ENCODE results near the gene CSTF1. TPM values are rescaled to one million over a fixed set of nuclear protein-coding genes. Genes with fewer than 3 reads are reported as not detected.
"Not testable (repeated sequence)": the region's sequence is repeated elsewhere in the genome, so short reads cannot be mapped to it uniquely, and the experiment has no call there.

Gene CSTF1
- total RNA-seq, 1 donor from 2014 or later: 36.8 TPM

DNA sequence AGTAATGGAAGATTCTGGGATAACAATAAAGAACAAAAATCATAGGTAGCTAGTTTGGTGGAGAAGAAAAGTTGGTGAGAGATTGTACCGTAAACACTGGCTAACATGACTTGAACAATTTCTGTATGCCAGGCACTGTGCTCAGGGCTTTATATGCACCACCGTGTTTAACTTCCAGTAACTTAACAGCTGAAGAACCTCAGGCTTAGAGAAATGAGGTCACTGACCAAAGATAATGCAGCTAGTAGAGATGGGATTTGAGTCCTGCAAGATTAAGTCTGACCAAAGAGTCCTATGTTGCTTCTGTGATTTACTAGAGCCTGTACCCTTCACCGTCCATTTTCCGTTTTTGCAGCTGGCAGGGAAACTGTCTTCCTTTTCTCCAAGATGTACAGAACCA lies 2.7 kb downstream of the CSTF1 start:
- Mint-ChIP-seq H3K4me1 (peaks cover 26% of the 10 kb centered on the region), H3K27ac (no peak overlapping the region), H3K9me3 (no peaks in the 10 kb centered on the region), H3K36me3 (peaks cover 31% of the 10 kb centered on the region), H3K4me3 (no peak overlapping the region), H3K27me3 (ENCODE audit: low read depth) (no peaks in the 10 kb centered on the region)
- DNase-seq (ENCODE audit: low spot score in 2 of 2, unreplicated experiment in 2 of 2): no peak
- TF ChIP-seq, protein P1, sequence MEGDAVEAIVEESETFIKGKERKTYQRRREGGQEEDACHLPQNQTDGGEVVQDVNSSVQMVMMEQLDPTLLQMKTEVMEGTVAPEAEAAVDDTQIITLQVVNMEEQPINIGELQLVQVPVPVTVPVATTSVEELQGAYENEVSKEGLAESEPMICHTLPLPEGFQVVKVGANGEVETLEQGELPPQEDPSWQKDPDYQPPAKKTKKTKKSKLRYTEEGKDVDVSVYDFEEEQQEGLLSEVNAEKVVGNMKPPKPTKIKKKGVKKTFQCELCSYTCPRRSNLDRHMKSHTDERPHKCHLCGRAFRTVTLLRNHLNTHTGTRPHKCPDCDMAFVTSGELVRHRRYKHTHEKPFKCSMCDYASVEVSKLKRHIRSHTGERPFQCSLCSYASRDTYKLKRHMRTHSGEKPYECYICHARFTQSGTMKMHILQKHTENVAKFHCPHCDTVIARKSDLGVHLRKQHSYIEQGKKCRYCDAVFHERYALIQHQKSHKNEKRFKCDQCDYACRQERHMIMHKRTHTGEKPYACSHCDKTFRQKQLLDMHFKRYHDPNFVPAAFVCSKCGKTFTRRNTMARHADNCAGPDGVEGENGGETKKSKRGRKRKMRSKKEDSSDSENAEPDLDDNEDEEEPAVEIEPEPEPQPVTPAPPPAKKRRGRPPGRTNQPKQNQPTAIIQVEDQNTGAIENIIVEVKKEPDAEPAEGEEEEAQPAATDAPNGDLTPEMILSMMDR (IDR thresholded peaks at IDR 0.05; ENCODE audit: unreplicated experiment): no peak

DNA sequence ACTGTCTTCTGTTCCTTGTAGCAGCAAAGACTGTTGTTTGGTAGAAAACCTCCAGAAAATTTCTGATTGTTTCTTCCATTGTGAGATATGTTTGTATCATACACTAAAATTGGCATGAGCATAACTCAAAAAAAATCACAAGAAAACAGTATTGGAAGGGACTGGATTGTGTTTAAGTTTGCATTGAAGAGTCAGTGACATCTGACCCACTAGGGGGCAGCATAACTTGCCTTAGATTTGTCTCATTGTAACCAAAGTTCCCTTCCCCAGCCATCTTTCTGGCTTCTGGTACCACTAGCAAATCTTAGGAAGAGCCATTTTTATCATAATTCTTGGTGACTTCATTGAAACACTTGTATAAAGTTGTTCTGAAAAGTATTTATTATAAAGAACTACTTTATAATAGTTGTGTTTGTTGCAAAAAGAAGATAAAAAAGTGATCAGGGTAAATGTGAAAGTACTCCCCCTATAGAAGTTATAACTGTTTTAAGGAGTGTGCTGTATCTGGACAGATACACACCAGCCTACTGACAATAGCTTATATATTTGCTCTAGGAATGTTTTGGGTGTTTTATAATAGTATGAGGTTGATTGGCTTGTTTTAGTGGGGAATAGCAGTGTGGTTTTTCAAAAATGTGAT lies 7.7 kb downstream of the CSTF1 start:
- Mint-ChIP-seq H3K36me3 (peaks cover 49% of the 10 kb centered on the region), H3K4me1 (peaks cover 3% of the 10 kb centered on the region), H3K27ac (no peak overlapping the region), H3K4me3 (no peak overlapping the region), H3K27me3 (ENCODE audit: low read depth) (no peaks in the 10 kb centered on the region), H3K9me3 (no peaks in the 10 kb centered on the region)
- no peak for DNase-seq (ENCODE audit: low spot score in 2 of 2, unreplicated experiment in 2 of 2)
- TF ChIP-seq, protein P1 (IDR thresholded peaks at IDR 0.05; ENCODE audit: unreplicated experiment): peak; percentile 88

DNA sequence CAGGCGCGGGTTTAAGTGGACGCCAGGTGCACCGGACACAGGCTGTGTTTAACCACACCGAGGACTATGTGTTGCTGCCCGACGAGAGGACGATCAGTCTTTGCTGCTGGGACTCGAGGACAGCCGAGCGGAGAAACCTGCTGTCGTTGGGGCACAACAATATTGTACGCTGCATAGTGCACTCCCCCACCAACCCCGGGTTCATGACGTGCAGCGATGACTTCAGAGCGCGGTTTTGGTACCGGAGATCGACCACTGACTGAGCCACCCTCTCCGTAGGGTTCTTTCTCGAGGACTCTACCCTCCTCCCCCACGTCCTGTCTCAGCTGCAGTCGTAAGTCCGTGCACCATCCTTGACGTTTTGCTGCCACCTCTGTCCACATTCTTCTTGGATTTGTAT lies 11.0 kb downstream of the CSTF1 start:
- Mint-ChIP-seq H3K36me3 (peaks cover 41% of the 10 kb centered on the region), H3K9me3 (no peaks in the 10 kb centered on the region), H3K27me3 (ENCODE audit: low read depth) (no peaks in the 10 kb centered on the region)

DNA sequence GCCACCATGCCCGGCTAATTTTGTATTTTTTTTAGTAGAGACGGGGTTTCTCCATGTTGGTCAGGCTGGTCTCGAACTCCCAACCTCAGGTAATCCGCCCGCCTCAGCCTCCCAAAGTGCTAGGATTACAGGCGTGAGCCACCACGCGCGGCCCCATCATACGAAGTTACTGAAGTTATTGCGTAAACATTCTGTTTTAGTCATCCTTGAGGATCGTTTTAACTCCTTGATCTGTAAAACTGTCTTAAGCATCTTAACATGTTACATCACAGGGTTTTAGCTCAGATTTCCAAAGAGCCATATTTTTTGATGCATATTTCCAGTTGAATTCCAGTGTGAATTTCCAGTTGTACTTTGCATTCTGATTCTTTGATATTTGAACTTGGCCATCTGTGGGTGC lies 12.9 kb downstream of the CSTF1 start:
- H3K4me1 Mint-ChIP-seq; H3K27ac Mint-ChIP-seq; H3K9me3 Mint-ChIP-seq; H3K4me3 Mint-ChIP-seq; DNase-seq (ENCODE audit: low spot score in 2 of 2, unreplicated experiment in 2 of 2); H3K27me3 Mint-ChIP-seq (ENCODE audit: low read depth): not testable (repeated sequence)
- H3K36me3 Mint-ChIP-seq: peaks cover 35% of the 10 kb centered on the region

More for the DNA sequence above, 11.0 kb downstream of the CSTF1 start:
- Mint-ChIP-seq H3K4me1 (peaks cover 3% of the 10 kb centered on the region), H3K4me3 (no peak overlapping the region), H3K27ac (no peak overlapping the region)
- TF ChIP-seq, protein P1 (IDR thresholded peaks at IDR 0.05; ENCODE audit: unreplicated experiment): no peak
- no peak for DNase-seq (ENCODE audit: low spot score in 2 of 2, unreplicated experiment in 2 of 2)

DNA sequence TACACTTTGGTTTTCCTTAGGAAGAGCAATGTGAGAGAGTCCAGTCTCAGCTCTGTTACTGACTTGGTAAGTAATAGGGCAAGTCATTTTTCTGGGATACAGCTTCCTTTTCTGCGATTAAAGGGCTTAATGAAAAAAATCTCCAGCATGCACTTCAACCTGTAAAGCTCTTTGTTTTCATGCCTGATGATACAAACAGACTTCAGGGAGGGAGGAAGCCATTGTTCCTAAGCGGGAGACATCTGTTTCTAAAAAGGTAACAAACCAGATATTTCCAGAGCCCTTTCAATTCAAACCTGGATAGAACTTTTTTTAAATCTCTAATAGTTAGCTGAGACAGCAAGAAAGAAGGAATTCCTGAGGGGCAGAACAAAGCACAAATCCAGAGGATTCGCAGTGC lies 14.5 kb downstream of the CSTF1 start:
- no peak overlapping the region for H3K27ac Mint-ChIP-seq
- no peaks in the 10 kb centered on the region for H3K9me3 Mint-ChIP-seq
- no peak for DNase-seq (ENCODE audit: low spot score in 2 of 2, unreplicated experiment in 2 of 2)
- H3K4me3 Mint-ChIP-seq: no peak overlapping the region
- no peaks in the 10 kb centered on the region for H3K4me1 Mint-ChIP-seq
- peaks cover 33% of the 10 kb centered on the region for H3K36me3 Mint-ChIP-seq
- no peaks in the 10 kb centered on the region for H3K27me3 Mint-ChIP-seq (ENCODE audit: low read depth)
- TF ChIP-seq, protein P1 (IDR thresholded peaks at IDR 0.05; ENCODE audit: unreplicated experiment): no peak

DNA sequence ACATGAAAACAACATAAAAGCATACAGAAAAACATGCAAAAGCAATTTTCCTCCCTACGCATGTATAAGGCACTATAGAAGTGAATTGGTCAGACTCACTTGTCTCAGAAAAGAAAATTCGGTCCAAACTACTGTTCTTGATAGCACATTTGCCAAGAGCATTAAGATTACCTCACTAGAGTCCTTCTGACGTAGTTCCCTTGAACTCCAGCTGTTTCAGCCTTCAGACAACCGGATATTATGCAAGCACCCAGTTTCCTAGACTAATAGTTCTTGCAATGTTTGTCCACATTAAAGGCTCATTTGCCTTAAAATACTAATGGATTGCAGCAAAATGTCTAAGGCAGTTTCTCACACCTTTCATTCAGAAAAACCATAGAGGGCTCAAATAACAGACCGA lies 17.1 kb downstream of the CSTF1 start:
- Mint-ChIP-seq H3K27ac (peak overlapping the region; percentile 25), H3K4me3 (no peak overlapping the region), H3K27me3 (ENCODE audit: low read depth) (no peaks in the 10 kb centered on the region), H3K9me3 (no peaks in the 10 kb centered on the region), H3K4me1 (no peaks in the 10 kb centered on the region), H3K36me3 (peaks cover 28% of the 10 kb centered on the region)
- DNase-seq (ENCODE audit: low spot score in 2 of 2, unreplicated experiment in 2 of 2): no peak
- TF ChIP-seq, protein P1 (IDR thresholded peaks at IDR 0.05; ENCODE audit: unreplicated experiment): no peak

All from mesothelial cell of epicardium (in vitro differentiated cells).